Measurements from ENCODE around the gene LRRK1. TPM values are rescaled to one million over a fixed set of nuclear protein-coding genes. Genes with fewer than 3 reads are reported as not detected.

The LRRK1 gene
- total RNA-seq, 2 donors from 2014 or later = 18.6 to 20.3 TPM

- Histone ChIP-seq H3K4me3 (no peak overlapping the region), H3K4me1 (replicated peaks) (no peaks in the 10 kb centered on the region), H3K9me3 (no peaks in the 10 kb centered on the region), H3K36me3 (no peaks in the 10 kb centered on the region), H3K27ac (no peak overlapping the region), H3K27me3 (replicated peaks; ENCODE audit: insufficient read depth) (no peaks in the 10 kb centered on the region)
- intact Hi-C loops (cut with DNase I) = no loop called here
- DNase-seq (ENCODE audit: low spot score) = no peak
- 94% methylated on average over 15 of the region's 15 CpGs for WGBS
- TF ChIP-seq POLR2A (IDR thresholded peaks at IDR 0.05) (no peak), CTCF (IDR thresholded peaks at IDR 0.05) (no peak), POLR2AphosphoS5 (IDR thresholded peaks at IDR 0.05) (no peak)
These were observed 181.0 kb downstream of the LRRK1 start for GRCh38 chr15:101100118-101100517.

- no peak for TF ChIP-seq POLR2AphosphoS5 (IDR thresholded peaks at IDR 0.05)
- no peak for TF ChIP-seq POLR2A (IDR thresholded peaks at IDR 0.05)
- TF ChIP-seq CTCF (IDR thresholded peaks at IDR 0.05) = no peak
- H3K27ac ChIP-seq = no peak overlapping the region
- intact Hi-C loops (cut with DNase I) = no loop called here
- no peaks in the 10 kb centered on the region for H3K9me3 ChIP-seq
- 92% methylated on average over 25 of the region's 29 CpGs for WGBS
- no peaks in the 10 kb centered on the region for H3K27me3 ChIP-seq (replicated peaks; ENCODE audit: insufficient read depth)
- DNase-seq (ENCODE audit: low spot score) = no peak
- H3K4me3 ChIP-seq = no peak overlapping the region
- no peaks in the 10 kb centered on the region for H3K36me3 ChIP-seq
- no peaks in the 10 kb centered on the region for H3K4me1 ChIP-seq (replicated peaks)
These were observed 181.7 kb downstream of the LRRK1 start for GRCh38 chr15:101100593-101101442.

- TF ChIP-seq POLR2AphosphoS5 (IDR thresholded peaks at IDR 0.05) = no peak
- TF ChIP-seq CTCF (IDR thresholded peaks at IDR 0.05) = no peak
- TF ChIP-seq POLR2A (IDR thresholded peaks at IDR 0.05) = no peak
- intact Hi-C loops (cut with DNase I) = no loop called here
- DNase-seq (ENCODE audit: low spot score) = no peak
- Histone ChIP-seq H3K4me3 (no peak overlapping the region), H3K27ac (no peak overlapping the region), H3K27me3 (replicated peaks; ENCODE audit: insufficient read depth) (no peaks in the 10 kb centered on the region), H3K4me1 (replicated peaks) (no peaks in the 10 kb centered on the region), H3K9me3 (no peaks in the 10 kb centered on the region), H3K36me3 (no peaks in the 10 kb centered on the region)
- WGBS = 98% methylated on average over 3 of the region's 3 CpGs
These were observed 182.5 kb downstream of the LRRK1 start for GRCh38 chr15:101101676-101102075.

GRCh38 chr15:101102746-101103145 is 183.6 kb downstream of the LRRK1 start:
- no peak overlapping the region for H3K27ac ChIP-seq
- DNase-seq (ENCODE audit: low spot score) = no peak
- no peaks in the 10 kb centered on the region for H3K9me3 ChIP-seq
- no peaks in the 10 kb centered on the region for H3K36me3 ChIP-seq
- no peaks in the 10 kb centered on the region for H3K27me3 ChIP-seq (replicated peaks; ENCODE audit: insufficient read depth)
- TF ChIP-seq CTCF (IDR thresholded peaks at IDR 0.05) (no peak), POLR2A (IDR thresholded peaks at IDR 0.05) (no peak), POLR2AphosphoS5 (IDR thresholded peaks at IDR 0.05) (no peak)
- no peaks in the 10 kb centered on the region for H3K4me1 ChIP-seq (replicated peaks)
- H3K4me3 ChIP-seq = no peak overlapping the region
- 96% methylated on average over 5 of the region's 5 CpGs for WGBS
- intact Hi-C loops (cut with DNase I) = no loop called here

- no peak overlapping the region for H3K4me3 ChIP-seq
- no peaks in the 10 kb centered on the region for H3K9me3 ChIP-seq
- no peaks in the 10 kb centered on the region for H3K4me1 ChIP-seq (replicated peaks)
- no peak overlapping the region for H3K27ac ChIP-seq
- TF ChIP-seq POLR2AphosphoS5 (IDR thresholded peaks at IDR 0.05) (no peak), POLR2A (IDR thresholded peaks at IDR 0.05) (no peak), CTCF (IDR thresholded peaks at IDR 0.05) (no peak)
- no peaks in the 10 kb centered on the region for H3K27me3 ChIP-seq (replicated peaks; ENCODE audit: insufficient read depth)
- intact Hi-C loops (cut with DNase I) = no loop called here
- DNase-seq (ENCODE audit: low spot score) = no peak
- WGBS = 92% methylated on average over 8 of the region's 8 CpGs
- H3K36me3 ChIP-seq = no peaks in the 10 kb centered on the region
These were observed 184.4 kb downstream of the LRRK1 start for GRCh38 chr15:101103598-101103997.

Data from prostate gland (tissue), 2 donors.